ENCODE data around the gene TMEM208.

TMEM208 gene

GRCh38 chr16:67264277-67264676 lies 37.3 kb downstream of the TMEM208 start:
- no peak for TF ChIP-seq FOXP2 (optimal IDR thresholded peaks at IDR 0.05; ENCODE audit: borderline replicate concordance, extremely low read depth, extremely low read length, insufficient read depth)
- TF ChIP-seq POLR2AphosphoS5 (IDR thresholded peaks at IDR 0.05; ENCODE audit: low read depth, low read length) = no peak
- TF ChIP-seq SIN3A (IDR thresholded peaks at IDR 0.05; ENCODE audit: borderline replicate concordance, insufficient read depth, low read length) = no peak
- TF ChIP-seq REST (IDR thresholded peaks at IDR 0.05; ENCODE audit: insufficient read depth in 1 of 2, low read depth in 2 of 2, low read length in 2 of 2) = no peak
- no peak for TF ChIP-seq TAF1 (IDR thresholded peaks at IDR 0.05; ENCODE audit: borderline replicate concordance, insufficient read depth, low read length)

- no peak for TF ChIP-seq TAF1 (IDR thresholded peaks at IDR 0.05; ENCODE audit: borderline replicate concordance, insufficient read depth, low read length)
- no peak for TF ChIP-seq SIN3A (IDR thresholded peaks at IDR 0.05; ENCODE audit: borderline replicate concordance, insufficient read depth, low read length)
- no peak for TF ChIP-seq FOXP2 (optimal IDR thresholded peaks at IDR 0.05; ENCODE audit: borderline replicate concordance, extremely low read depth, extremely low read length, insufficient read depth)
- TF ChIP-seq POLR2AphosphoS5 (IDR thresholded peaks at IDR 0.05; ENCODE audit: low read depth, low read length) = no peak
- no peak for TF ChIP-seq REST (IDR thresholded peaks at IDR 0.05; ENCODE audit: insufficient read depth in 1 of 2, low read depth in 2 of 2, low read length in 2 of 2)
Measured at GRCh38 chr16:67264866-67265265, 37.9 kb downstream of the TMEM208 start.

GRCh38 chr16:67265834-67266233 lies 38.9 kb downstream of the TMEM208 start:
- TF ChIP-seq SIN3A (IDR thresholded peaks at IDR 0.05; ENCODE audit: borderline replicate concordance, insufficient read depth, low read length) (no peak), POLR2AphosphoS5 (IDR thresholded peaks at IDR 0.05; ENCODE audit: low read depth, low read length) (no peak), REST (IDR thresholded peaks at IDR 0.05; ENCODE audit: insufficient read depth in 1 of 2, low read depth in 2 of 2, low read length in 2 of 2) (no peak), FOXP2 (optimal IDR thresholded peaks at IDR 0.05; ENCODE audit: borderline replicate concordance, extremely low read depth, extremely low read length, insufficient read depth) (no peak), TAF1 (IDR thresholded peaks at IDR 0.05; ENCODE audit: borderline replicate concordance, insufficient read depth, low read length) (no peak)

- TF ChIP-seq REST (IDR thresholded peaks at IDR 0.05; ENCODE audit: insufficient read depth in 1 of 2, low read depth in 2 of 2, low read length in 2 of 2) = no peak
- no peak for TF ChIP-seq POLR2AphosphoS5 (IDR thresholded peaks at IDR 0.05; ENCODE audit: low read depth, low read length)
- TF ChIP-seq FOXP2 (optimal IDR thresholded peaks at IDR 0.05; ENCODE audit: borderline replicate concordance, extremely low read depth, extremely low read length, insufficient read depth) = no peak
- TF ChIP-seq SIN3A (IDR thresholded peaks at IDR 0.05; ENCODE audit: borderline replicate concordance, insufficient read depth, low read length) = no peak
- no peak for TF ChIP-seq TAF1 (IDR thresholded peaks at IDR 0.05; ENCODE audit: borderline replicate concordance, insufficient read depth, low read length)
Measured at GRCh38 chr16:67268136-67268579, 41.2 kb downstream of the TMEM208 start.

GRCh38 chr16:67269766-67270165 lies 42.8 kb downstream of the TMEM208 start:
- TF ChIP-seq SIN3A (IDR thresholded peaks at IDR 0.05; ENCODE audit: borderline replicate concordance, insufficient read depth, low read length) = no peak
- TF ChIP-seq TAF1 (IDR thresholded peaks at IDR 0.05; ENCODE audit: borderline replicate concordance, insufficient read depth, low read length) = no peak
- no peak for TF ChIP-seq POLR2AphosphoS5 (IDR thresholded peaks at IDR 0.05; ENCODE audit: low read depth, low read length)
- no peak for TF ChIP-seq REST (IDR thresholded peaks at IDR 0.05; ENCODE audit: insufficient read depth in 1 of 2, low read depth in 2 of 2, low read length in 2 of 2)
- no peak for TF ChIP-seq FOXP2 (optimal IDR thresholded peaks at IDR 0.05; ENCODE audit: borderline replicate concordance, extremely low read depth, extremely low read length, insufficient read depth)

All from PFSK-1 (cell line).